HG03565 (cell line): ENCODE data around the gene CDH4.
"Not testable (repeated sequence)": the region's sequence is repeated elsewhere in the genome, so short reads cannot be mapped to it uniquely, and the experiment has no call there.

Experiments used
- ATAC-seq: cut with Tn5 transposase; IDR thresholded peaks from one replicate; pipeline ENCODE4 v1.9.1; 2021; ENCODE audit warnings: mild to moderate bottlenecking, moderate library complexity; ENCODE audit not compliant: unreplicated experiment

The CDH4 gene

DNA sequence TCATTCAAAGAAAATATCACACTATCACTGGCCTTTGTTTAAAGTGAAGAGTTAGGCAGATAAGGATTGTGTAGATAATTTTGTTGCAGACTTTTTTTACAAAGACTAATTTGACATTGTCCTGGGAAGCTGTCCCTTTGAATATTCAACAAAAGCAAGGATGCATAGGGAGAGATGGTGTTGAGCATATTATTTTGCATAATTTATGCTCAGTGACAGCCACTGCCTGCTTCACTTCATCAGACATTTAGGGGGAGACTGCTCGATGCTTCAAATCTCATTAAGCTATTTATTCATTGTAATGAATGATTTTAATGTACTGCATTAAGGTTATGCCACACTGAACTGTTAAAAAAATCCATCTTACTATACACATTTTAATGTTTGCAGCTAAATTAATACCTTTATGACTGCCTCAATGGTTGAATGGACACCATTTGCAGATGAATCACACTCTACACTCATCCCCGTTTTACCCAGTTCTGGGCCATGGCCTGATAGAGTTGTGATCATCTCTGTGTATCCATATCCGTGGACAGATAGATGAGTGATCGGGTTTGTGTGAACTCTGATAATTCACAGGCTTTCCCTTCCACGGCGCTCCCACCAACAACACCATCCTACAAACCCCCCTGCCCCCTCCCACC is 128.0 kb downstream of the CDH4 start:
- ATAC-seq, result no peak

DNA sequence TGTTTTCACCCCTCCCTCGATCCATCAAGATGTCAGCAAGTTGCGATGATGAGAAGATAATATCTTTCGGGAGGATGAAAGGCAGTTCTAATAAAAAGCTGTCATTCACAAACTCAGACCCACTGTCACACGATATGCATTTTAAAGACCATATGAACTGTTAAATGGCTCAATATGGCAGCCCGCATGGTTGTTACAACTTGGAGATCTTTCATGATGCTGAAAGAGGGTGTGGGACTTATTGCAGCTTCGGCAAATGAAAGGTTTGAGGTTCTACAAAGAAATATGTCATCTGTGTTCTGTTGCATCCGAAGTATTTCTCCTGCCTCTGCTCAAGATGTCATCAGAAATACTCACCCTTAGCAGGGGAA is 128.5 kb downstream of the CDH4 start:
- no peak for ATAC-seq

DNA sequence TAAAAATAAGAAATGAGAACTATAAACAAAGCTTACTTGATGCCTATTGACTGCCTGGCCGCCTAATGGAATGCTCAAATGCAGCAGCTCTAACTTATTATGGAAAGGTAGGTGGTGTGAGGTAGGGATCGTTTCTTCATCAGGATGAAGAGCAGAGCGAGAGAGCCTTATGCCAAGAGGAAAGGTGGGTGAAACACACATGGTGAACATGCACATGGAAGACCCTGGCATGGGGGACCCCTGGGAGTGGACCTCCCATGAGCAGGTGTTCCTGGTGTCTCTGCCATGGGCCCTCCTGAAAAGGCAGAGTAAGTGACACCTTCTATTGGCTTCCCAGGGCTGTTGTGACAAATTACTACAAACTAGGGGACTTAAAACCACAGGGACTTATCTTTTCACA is 130.1 kb downstream of the CDH4 start:
- no peak for ATAC-seq

DNA sequence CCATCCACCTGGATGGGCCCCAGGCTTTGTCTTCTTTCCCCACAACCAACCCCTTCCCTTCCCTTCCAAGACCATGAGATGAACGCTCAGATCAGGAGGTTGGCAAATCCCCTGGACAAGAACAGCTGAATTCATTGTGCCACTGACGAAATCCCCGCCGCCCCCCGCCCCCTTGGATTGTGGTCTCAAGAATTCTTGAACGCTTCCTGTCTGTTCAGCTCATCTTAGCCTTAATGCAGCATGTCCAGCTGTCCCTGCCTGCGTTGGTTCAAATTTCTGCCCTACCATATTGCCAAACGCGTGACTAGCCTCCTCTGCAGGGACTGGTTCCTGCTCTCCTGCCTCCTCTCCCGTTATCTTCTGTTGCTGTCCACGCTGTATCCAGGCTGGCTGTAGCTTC is 133.2 kb downstream of the CDH4 start:
- ATAC-seq, result no peak

DNA sequence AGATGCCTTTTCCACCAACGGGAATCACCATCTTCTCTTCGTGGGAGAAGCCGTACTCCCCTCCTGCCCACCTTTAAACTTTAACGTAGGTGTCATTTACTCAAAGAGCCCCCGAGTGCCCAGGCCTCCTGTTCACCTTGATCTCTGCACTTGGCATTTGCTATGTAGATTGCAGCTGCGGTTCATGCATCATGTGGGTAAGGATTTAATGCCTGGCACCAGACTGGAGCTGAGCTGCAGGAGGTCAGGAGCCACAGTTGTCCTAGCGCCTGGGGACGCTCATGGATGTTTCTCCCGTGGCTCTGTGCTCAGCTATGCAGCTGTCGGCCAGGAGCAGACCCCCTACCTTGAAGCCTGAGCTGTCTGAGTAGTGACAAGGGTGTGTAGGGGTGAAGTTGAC is 133.7 kb downstream of the CDH4 start:
- ATAC-seq, result no peak

DNA sequence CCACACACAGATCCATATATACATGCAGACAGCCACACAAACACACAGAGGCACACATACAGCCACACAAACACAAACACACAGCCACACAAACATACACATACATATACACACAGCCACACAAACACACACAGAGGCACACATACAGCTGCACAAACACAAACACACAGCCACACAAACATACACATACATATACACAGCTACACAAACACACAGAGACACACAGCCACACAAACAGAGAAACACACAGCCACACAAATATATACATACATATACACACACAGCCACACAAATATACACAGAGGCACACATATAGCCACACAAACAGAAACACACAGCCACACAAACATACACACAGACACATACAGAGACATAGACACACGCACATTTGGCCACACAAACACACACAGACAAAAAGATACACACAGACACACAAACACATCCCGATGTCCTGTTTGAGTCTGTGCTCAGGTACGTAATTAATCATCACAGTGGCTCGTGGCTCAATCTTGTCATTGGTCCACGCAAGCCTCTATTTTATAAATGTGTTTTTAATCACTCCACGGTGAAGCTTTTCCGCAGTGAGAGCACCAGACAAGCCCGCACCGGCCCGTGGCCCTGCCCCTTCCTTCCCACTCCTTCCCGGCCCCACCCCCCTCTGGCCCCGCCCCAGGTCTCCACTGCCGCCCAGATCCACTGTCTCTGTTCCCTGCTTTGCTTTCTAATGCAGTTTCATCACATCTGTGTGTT is 135.3 kb downstream of the CDH4 start:
- no peak for ATAC-seq

DNA sequence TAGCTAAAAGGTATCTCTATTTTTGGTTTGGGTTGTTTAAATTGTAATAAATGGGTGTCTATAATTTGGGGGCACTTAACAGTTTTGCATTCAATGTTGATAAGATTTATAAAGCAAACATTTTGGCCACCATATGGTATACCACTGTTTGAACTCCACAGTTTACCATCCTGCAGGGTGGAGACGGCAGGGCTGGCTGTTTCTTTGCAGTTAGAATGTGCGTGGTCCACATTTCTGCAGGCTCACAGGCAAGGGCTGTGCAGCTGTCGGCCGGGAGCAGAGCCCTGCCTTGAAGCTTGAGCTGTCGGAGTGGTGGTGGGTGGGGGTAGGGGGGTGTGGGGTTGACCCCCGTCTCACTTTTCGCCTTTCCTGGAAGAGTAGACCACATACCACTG is 135.9 kb downstream of the CDH4 start:
- ATAC-seq, result no peak

DNA sequence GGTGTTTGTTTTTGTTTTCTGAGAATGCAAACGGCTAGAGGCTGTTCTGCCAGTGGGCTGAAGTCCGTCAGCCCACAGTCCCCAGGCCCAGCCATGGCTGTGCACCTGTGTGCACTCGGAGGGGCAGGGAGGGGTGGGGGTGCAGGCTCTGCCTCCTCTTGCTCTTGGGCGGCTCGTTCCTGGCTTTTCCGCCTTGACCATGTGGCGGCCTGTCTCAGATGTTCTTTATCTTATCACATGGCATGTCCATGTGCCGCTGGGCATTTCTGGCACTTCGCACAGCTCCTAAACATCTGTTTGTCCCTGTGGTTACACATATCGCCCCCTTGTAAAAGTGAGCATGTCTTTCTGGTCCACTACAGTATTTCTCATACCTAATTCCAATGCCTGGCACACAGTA is 137.0 kb downstream of the CDH4 start:
- no peak for ATAC-seq

DNA sequence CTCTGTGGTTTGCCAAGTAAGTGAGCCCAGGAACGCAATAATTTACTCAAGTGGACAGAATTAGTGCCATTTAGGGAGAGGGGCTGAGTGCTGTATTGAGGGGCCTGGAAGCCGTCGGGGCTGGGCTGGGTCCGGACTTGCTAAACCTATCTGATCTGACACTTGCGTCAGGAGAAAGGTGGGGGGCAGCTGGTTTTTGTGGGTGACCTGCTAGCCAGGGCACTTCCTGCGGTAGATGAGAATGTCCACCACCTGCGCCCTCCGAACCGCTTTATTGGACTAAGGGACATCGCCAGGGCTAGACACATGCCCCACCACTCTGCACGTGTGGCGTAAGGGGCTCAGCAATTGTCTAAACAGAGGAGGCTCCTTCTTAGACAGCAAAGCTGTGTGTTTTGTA is 139.1 kb downstream of the CDH4 start:
- ATAC-seq, result no peak

DNA sequence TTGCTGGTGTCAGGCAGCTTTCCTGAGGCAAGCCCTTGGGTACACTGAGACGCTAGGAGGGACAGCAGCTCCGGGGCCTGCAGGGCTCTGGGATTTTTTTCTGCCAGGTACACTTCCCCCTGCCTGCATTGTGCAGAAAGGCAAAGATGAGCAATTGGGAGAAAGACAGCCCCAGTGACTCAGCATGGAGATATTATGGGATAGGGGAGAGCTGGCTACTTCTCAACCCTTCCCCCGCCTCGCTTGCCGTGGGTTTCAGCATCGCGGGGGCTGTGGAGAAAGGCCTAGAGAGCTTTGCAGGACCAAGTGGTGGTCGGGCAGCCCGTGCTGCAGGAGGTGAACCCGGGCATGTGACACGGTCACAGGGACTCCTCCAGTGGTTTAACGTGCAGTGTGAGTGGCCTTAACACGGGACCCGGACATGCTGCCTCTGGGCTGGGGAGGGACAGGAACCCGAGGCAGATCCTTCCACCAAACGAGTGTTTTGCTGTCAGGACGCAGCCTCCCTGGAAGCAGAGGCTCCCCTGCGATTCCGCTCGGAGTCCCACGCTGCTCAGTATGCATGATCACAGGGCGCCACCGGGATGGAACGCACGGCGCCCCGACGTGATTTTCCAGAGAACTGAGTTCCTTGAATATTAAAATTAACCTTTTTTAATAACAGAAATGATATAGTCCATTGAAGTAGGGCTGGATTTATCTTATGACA is 139.9 kb downstream of the CDH4 start:
- no peak for ATAC-seq

DNA sequence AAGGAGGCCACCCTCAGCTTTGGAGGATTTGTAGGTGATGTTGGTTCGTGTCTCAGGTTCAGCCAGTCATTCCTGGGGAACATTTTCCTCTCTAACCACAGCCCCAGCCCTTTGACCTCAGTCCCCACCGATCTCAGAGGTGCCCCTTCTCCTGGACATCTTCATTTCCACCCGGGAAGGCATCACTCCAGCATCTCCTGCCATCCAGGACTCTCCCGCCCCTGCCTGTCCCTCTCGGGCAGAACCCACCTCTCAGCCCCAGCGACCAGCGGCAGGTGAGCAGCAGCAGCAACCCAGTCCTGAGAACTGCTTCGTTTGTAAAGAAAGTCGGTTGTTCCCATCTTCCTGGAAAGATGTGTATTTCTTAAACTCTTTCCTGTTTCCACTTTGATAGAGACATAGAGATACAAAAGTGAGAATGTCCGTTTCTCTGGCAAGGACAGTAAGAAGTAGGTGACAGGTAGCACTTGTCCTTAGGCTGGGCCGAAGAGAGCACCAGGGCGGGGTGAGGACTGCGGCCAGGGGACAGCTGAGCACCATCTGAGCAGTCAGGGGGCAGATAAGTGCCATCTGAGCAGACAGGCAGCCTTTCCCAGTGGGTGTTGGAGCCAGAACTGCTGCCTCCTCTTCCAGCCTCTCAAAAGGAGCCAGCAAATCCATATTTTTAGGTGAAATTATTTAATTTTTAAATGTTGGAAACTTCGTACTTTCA is 142.2 kb downstream of the CDH4 start:
- no peak for ATAC-seq

DNA sequence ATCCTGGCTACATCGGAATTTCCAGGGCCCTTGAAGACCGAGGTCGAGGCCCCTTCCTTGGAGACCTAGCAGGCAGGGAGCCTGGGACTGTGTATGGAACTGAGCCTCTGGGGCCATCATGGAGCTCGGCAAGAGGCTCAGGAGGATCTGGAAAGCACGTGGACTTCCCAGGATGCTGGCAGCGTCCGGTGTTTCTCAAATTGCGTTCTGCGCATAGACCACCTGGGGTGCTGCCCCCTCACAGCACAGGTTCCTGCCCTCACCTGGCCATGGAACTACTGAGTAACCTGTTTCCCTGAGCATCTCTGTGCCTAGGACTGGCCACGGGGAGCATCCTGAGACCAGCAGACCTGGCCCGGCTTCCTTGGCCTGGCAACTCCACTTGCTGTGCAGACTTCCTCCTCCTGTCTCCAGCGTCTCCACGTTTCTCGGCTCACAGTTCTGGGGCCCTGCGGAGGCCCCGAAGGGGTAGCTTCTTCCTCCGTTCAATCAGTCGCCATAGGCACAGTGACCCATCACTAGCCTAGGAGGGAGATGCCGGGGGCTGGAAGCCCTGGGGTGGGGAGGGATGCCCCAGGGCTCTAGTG is 144.3 kb downstream of the CDH4 start:
- ATAC-seq, result no peak

DNA sequence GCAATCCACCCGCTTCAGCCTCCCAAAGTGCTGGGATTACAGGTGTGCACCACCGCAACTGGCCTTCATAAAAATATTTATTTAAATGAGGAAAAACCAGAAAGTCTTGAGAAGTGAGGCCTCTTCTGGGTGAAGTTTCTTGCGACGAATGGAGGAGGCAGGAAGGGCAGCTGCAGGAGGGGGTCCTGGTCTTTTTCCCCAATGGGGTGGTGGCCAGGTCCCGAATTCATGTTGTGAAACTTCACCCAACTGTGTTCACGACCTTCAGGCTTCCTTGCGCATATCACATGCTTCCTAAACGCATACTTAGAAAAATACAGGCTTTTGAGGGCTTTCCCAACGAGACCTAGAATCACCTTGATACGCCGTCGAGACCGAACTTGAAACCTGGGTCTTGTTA is 145.1 kb downstream of the CDH4 start:
- no peak for ATAC-seq

DNA sequence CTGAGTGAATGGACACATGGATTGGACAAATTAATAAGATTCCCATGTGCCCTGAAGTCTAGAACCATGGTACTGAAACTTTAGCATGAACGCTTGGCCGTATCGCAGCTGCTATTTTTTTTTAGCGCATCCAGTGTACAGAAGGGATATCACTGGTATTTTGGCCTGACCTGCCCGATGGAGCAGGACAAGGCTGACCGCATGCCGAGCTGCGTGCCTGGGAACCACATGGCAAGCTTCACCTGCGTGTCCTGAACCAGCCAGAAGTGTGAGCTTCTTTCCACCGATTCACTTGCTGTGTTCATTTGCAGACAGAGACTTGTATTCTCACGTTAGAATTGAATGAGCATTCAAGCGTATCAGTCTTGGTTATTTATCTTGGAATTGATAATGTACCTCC is 145.7 kb downstream of the CDH4 start:
- no peak for ATAC-seq

DNA sequence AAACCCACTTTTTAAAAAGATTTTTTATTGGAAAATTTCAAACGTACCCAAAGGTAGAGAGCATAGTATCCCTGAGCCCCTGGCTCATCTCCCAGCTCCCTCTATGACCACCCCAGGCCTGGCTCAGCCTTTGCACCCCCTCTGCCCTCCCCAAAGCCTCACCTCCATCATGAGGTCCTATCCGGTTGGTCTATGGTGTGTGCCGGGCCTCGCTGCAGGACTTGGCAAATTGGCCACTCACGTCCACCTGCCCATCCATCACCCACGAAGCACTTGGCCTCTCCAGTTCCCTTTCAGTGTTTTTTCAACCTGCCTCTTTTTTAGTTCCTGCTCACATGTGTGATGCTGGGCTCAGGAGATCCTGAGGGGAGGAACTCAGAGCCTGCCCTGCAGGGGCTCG is 147.4 kb downstream of the CDH4 start:
- ATAC-seq, result no peak

DNA sequence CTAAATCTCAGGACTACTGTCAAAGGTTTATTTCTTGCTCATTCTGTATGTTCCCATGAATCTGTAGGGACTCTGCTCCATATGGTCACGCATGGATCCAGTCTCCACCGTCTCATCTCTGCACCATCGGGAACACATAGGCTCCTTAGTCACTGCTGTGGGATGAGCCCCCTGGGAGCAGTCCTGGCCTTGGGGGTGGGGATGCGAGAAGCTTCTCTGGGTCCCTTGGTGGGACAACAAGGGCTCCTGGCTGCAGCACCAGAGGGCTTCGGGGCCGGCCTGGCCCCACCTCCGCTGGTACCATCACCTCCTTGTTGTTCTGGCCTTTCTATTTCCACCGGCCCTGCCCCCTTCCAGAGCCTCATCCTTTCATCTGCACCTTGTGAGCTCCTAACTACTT is 148.4 kb downstream of the CDH4 start:
- no peak for ATAC-seq

DNA sequence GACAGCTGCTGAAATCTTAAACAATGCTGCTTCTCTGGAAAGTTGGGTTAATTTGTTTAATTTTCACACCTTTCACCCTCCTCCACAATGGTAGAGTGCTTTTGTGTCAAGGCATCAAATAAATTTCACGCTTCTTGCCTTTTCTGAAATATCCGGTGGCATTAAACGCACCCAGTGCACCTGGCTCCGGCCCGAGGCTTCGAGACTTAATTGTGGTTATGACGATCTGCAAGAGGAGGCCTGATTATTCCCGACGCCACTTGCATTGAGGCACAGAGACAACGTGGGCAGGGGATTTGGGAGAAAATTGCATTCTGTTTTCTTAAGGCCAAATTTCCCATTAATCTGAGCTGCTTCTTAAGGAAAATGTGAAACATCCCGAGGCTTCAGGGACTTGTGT is 152.2 kb downstream of the CDH4 start:
- ATAC-seq, result no peak

DNA sequence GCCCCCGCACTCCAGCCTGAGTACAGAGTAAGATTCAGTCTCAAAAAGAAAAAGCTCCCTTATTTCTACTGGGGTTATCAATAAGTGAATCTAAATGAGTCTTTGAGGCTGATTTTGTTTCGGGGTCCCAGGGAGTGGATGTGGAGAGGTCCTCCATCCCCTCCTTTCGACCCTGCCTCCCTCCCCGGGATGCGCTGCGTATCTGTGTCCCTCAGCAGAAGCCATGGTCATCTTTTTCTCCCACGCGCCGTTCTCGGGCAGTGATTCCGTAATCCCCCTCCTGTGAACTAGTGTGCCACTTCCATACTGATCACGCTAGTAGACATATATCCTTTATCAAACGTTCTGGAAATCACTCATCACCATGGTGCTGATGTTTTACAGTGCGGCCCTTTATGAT is 152.9 kb downstream of the CDH4 start:
- no peak for ATAC-seq

DNA sequence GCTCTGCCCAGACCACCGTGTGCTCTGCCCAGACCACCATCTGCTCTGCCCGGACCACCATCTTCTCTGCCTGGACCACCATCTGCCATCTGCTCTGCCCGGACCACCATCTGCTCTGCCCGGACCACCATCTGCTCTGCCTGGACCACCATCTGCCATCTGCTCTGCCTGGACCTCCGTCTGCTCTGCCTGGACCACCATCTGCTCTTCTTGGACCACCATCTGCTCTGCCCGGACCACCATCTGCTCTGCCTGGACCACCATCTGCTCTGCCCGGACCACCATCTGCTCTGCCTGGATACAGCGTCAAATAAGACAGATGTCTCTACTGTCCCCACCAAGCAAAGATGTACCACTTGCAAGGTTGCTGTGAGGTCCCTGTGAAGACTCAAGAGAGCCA is 154.7 kb downstream of the CDH4 start:
- ATAC-seq, result not testable (repeated sequence)

DNA sequence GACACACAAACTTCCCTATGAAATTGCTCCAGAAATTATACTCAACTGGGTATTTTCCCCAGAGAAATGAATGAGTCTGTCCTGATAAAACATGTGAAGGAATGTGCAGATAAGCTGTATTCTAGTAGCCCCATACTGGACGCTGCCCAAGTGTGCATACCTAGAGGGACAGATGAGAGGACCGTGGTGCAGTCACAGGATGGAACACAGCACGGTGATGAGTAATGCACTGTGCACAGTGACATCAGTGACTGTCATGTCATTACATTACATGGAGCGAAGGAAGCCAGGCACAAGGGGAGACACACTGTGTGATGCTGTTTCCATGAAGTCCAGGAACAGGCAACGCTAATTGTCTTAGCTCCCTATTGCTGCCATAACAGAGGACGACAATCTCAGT is 155.5 kb downstream of the CDH4 start:
- ATAC-seq, result no peak
